Effector memory CD8-positive, alpha-beta T cell (primary cell): ENCODE measurements around the gene DLG2.

Experiments used
- ATAC-seq: fragments of 150-1000 bp; cut with Tn5 transposase; replicated peaks from 2 replicates; pipeline ENCODE4 v1.10.0; 2021; ENCODE audit warnings: mild to moderate bottlenecking, moderate library complexity
- DNase-seq, 3 experiments: peaks; one replicate each; pipeline ENCODE4 v3.0.0; 2021
- H3K27ac Mint-ChIP-seq, 2 donors: one replicate each; pipeline ENCODE4 v1.8.0; 2022; ENCODE audit warnings: mild to moderate bottlenecking in 2 of 2, mixed read lengths in 2 of 2, moderate library complexity in 2 of 2
- H3K27me3 Mint-ChIP-seq, 2 donors: one replicate each; pipeline ENCODE4 v1.8.0; 2022; ENCODE audit warnings: mixed read lengths in 2 of 2
- H3K36me3 Mint-ChIP-seq: one replicate; pipeline ENCODE4 v1.8.0; 2022; ENCODE audit warnings: mild to moderate bottlenecking, moderate library complexity, mixed read lengths; ENCODE audit not compliant: insufficient read depth
- H3K4me1 Mint-ChIP-seq, 2 donors: one replicate each; pipeline ENCODE4 v1.8.0; 2022; ENCODE audit warnings: low read depth in 2 of 2, mixed read lengths in 2 of 2
- H3K4me3 Mint-ChIP-seq, 2 donors: one replicate each; pipeline ENCODE4 v1.8.0; 2022; ENCODE audit warnings: mild to moderate bottlenecking in 2 of 2, mixed read lengths in 2 of 2, moderate library complexity in 2 of 2
- H3K9me3 Mint-ChIP-seq, 2 donors: one replicate each; pipeline ENCODE4 v1.8.0; 2022; ENCODE audit warnings: mixed read lengths in 2 of 2

The DLG2 gene

GRCh38 chr11:83409891-83410290, 2217.3 kb downstream of the DLG2 start:
- Mint-ChIP-seq H3K27ac (no peak overlapping the region), H3K9me3 (no peaks in the 10 kb centered on the region), H3K4me1 (no peaks in the 10 kb centered on the region), H3K4me3 (no peak overlapping the region), H3K36me3 (no peaks in the 10 kb centered on the region), H3K27me3 (no peaks in the 10 kb centered on the region)
- DNase-seq: no peak
- no peak for ATAC-seq

DNA sequence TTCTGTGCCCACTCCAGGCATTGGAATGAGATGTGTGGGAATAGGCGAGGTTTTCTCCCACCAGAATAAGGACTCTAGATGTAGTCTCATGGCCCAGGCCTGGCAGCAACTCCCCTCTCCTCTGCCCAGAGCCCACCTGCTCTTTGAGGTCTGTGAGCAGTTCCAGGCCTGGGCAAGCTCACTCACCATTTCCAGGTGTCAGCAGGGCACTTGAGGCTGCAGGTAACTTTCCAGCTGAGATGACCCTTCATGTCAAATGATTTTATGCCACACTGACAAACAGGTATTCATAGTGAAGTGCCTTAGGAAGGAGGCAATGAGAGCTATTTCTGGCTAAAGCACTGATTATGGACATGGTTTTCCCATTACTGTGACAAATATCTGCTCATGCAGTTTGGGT, 2217.7 kb downstream of the DLG2 start:
- H3K4me3 Mint-ChIP-seq: no peak overlapping the region
- no peaks in the 10 kb centered on the region for H3K9me3 Mint-ChIP-seq
- no peaks in the 10 kb centered on the region for H3K27me3 Mint-ChIP-seq
- DNase-seq: no peak
- no peak for ATAC-seq
- no peaks in the 10 kb centered on the region for H3K4me1 Mint-ChIP-seq
- no peak overlapping the region for H3K27ac Mint-ChIP-seq
- H3K36me3 Mint-ChIP-seq: no peaks in the 10 kb centered on the region

- H3K27ac Mint-ChIP-seq: no peak overlapping the region
- H3K4me1 Mint-ChIP-seq: no peaks in the 10 kb centered on the region
- ATAC-seq: no peak
- no peak for DNase-seq
- H3K36me3 Mint-ChIP-seq: no peaks in the 10 kb centered on the region
- no peaks in the 10 kb centered on the region for H3K9me3 Mint-ChIP-seq
- H3K27me3 Mint-ChIP-seq: no peaks in the 10 kb centered on the region
- no peak overlapping the region for H3K4me3 Mint-ChIP-seq
Observed at GRCh38 chr11:83408946-83409345, 2218.2 kb downstream of the DLG2 start.
